ENCODE data around the gene TMCO4.

DNA sequence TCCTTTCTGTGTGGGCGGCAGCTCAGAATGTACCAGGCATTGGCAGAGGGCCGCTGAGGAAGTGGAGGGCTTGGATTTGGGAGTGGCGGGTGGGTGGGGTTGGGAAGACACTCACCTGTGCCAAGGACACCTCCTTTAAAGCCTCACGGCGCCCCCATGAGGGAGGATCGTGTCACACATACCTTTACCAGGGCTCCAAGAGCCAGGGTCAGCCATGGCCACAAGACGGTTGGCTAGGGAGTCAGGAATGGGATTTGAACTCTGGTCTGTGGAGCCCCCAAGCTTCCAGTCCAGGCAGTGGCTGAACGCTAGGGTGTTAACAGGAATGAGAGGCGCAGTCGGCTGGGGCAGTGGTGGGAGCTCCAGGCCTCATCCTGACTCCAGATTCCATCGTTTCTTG lies 151.0 kb downstream of the TMCO4 start:
- TF ChIP-seq, protein P1, sequence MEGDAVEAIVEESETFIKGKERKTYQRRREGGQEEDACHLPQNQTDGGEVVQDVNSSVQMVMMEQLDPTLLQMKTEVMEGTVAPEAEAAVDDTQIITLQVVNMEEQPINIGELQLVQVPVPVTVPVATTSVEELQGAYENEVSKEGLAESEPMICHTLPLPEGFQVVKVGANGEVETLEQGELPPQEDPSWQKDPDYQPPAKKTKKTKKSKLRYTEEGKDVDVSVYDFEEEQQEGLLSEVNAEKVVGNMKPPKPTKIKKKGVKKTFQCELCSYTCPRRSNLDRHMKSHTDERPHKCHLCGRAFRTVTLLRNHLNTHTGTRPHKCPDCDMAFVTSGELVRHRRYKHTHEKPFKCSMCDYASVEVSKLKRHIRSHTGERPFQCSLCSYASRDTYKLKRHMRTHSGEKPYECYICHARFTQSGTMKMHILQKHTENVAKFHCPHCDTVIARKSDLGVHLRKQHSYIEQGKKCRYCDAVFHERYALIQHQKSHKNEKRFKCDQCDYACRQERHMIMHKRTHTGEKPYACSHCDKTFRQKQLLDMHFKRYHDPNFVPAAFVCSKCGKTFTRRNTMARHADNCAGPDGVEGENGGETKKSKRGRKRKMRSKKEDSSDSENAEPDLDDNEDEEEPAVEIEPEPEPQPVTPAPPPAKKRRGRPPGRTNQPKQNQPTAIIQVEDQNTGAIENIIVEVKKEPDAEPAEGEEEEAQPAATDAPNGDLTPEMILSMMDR (conservative IDR thresholded peaks at IDR 0.05; ENCODE audit: low read depth, low read length), result no peak; the same call in 1 of the 2 replicates
- TF ChIP-seq EZH2 (IDR thresholded peaks at IDR 0.05; ENCODE audit: low read length, unreplicated experiment), result no peak
